Activated CD4-positive, alpha-beta T cell treated with anti-CD3 and anti-CD28 coated beads for 4 hours (primary cell): Measurements from ENCODE around the gene MAL.
A peak's percentile ranks its signal among the peaks of the same experiment; 100 is the strongest.
"Not testable (repeated sequence)": the region's sequence is repeated elsewhere in the genome, so short reads cannot be mapped to it uniquely, and the experiment has no call there.

Source experiments
- DNase-seq, 2 donors: peaks; one replicate each; pipeline ENCODE4 v3.0.0-alpha.2; 2020

MAL gene

GRCh38 chr2:95034818-95035217, 9.3 kb downstream of the MAL start:
- DNase-seq, result no peak

GRCh38 chr2:95036596-95037383, 11.3 kb downstream of the MAL start:
- no peak for DNase-seq

- DNase-seq, result no peak
Observed at GRCh38 chr2:95037384-95037839, 11.9 kb downstream of the MAL start.

GRCh38 chr2:95037841-95038585, 12.5 kb downstream of the MAL start:
- DNase-seq, result not testable (repeated sequence)

GRCh38 chr2:95038635-95039298, 13.3 kb downstream of the MAL start:
- DNase-seq, result no peak

- DNase-seq, result peak; percentile 32 to 37
Observed at GRCh38 chr2:95039363-95039762, 13.9 kb downstream of the MAL start.

- DNase-seq, result no peak
Observed at GRCh38 chr2:95039978-95040377, 14.5 kb downstream of the MAL start.

- no peak for DNase-seq
Observed at GRCh38 chr2:95040426-95040825, 14.9 kb downstream of the MAL start.

- no peak for DNase-seq
Observed at GRCh38 chr2:95041060-95041823, 15.7 kb downstream of the MAL start.

GRCh38 chr2:95041824-95042442, 16.4 kb downstream of the MAL start:
- no peak for DNase-seq

GRCh38 chr2:95042472-95043271, 17.2 kb downstream of the MAL start:
- DNase-seq, result no peak

GRCh38 chr2:95043300-95044093, 18.0 kb downstream of the MAL start:
- DNase-seq, result no peak

- DNase-seq, result no peak
Observed at GRCh38 chr2:95044601-95045000, 19.1 kb downstream of the MAL start.

GRCh38 chr2:95046371-95047112, 21.0 kb downstream of the MAL start:
- no peak for DNase-seq

- DNase-seq, result no peak
Observed at GRCh38 chr2:95047629-95048510, 22.4 kb downstream of the MAL start.

- no peak for DNase-seq
Observed at GRCh38 chr2:95048825-95049682, 23.5 kb downstream of the MAL start.

- no peak for DNase-seq
Observed at GRCh38 chr2:95049683-95049955, 24.1 kb downstream of the MAL start.

GRCh38 chr2:95049961-95050360, 24.5 kb downstream of the MAL start:
- no peak for DNase-seq
